ENCODE data around the gene EVA1A. TPM values are rescaled to one million over a fixed set of nuclear protein-coding genes. Genes with fewer than 3 reads are reported as not detected.

The EVA1A gene
- total and polyA plus RNA-seq, 2 experiments from 2014 or later: 4.6 to 7.9 TPM

DNA sequence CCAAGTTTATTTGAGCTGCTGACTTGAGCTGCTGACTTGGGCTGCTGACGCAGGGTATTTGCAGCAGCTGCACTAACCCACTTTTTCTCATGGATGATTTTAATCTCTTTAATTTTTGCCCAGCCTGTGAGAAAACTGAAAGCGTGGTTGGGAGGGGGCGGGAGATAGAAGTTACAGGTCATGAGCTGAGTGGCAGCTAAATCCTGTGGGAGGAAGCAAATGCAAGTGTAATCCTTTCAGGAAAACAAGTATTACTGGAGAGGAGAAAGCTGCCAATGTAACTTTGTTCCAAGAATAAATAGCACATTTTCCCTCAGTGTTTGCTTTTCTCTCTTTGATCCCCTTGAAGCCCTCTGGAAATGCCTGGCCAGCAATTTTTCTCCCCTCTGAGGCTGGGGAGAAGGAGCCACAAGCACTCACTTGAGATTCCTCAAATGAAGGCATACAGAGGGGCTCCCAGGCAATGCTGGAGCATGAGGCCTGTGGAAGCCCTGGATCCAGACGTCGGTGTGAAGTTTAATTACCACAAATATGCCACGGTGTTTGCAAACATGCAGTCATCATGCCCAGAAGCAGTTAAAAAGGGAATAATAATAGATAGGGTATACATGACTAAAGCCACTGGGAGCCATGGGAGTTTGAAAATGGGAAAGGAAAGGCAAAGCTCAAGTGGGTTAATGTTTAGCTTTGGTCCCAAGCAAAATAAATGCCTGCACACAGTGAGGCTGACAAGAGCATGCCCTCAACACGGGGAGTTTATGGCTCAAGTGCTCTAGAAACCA is 10.4 kb upstream of the EVA1A start:
- no peak overlapping the region for H3K27ac Mint-ChIP-seq
- TF ChIP-seq ZNF462 (CRISPR knock-in tag; IDR thresholded peaks at IDR 0.05): no peak
- TF ChIP-seq EZH2phosphoT487 (IDR thresholded peaks at IDR 0.05; ENCODE audit: unreplicated experiment): no peak
- TF ChIP-seq REST (IDR thresholded peaks at IDR 0.05; ENCODE audit: unreplicated experiment): no peak
- Histone ChIP-seq H4K20me1 (replicated peaks; ENCODE audit: insufficient read depth) (no peaks in the 10 kb centered on the region), H2AFZ (peak overlapping the region; percentile 74; the same call in 1 of the 2 replicates), H3K4me2 (no peak overlapping the region), H3K27ac (ENCODE audit: low read depth) (no peak overlapping the region), H3K4me3 (no peak overlapping the region), H3K9me2 (ENCODE audit: insufficient read depth) (no peaks in the 10 kb centered on the region), H3K79me2 (replicated peaks; ENCODE audit: insufficient read depth) (no peaks in the 10 kb centered on the region), H3K36me3 (ENCODE audit: insufficient read depth) (no peaks in the 10 kb centered on the region), H3F3A (replicated peaks; ENCODE audit: low read depth) (no peaks in the 10 kb centered on the region), H3K27me3 (ENCODE audit: insufficient read depth) (no peaks in the 10 kb centered on the region), H3K4me1 (ENCODE audit: insufficient read depth) (no peaks in the 10 kb centered on the region; the same call in 1 of the 2 replicates)
- ATAC-seq (no peak), DNase-seq (ENCODE audit: low spot score) (no peak)
- no peak overlapping the region for H3K4me3 Mint-ChIP-seq
- H3K9me3 Mint-ChIP-seq: no peaks in the 10 kb centered on the region
- H3K36me3 Mint-ChIP-seq (ENCODE audit: low read depth): no peaks in the 10 kb centered on the region
- H3K27me3 Mint-ChIP-seq (ENCODE audit: insufficient read depth, low read depth, poor library complexity): no peaks in the 10 kb centered on the region
- H3K4me1 Mint-ChIP-seq: no peaks in the 10 kb centered on the region; the same call in 2 of the 3 replicates
